Central memory CD4-positive, alpha-beta T cell (primary cell): ENCODE measurements around the gene USPL1.

Experiments
- DNase-seq: peaks from one replicate; pipeline ENCODE4 v3.0.0; 2022

Gene USPL1

DNA sequence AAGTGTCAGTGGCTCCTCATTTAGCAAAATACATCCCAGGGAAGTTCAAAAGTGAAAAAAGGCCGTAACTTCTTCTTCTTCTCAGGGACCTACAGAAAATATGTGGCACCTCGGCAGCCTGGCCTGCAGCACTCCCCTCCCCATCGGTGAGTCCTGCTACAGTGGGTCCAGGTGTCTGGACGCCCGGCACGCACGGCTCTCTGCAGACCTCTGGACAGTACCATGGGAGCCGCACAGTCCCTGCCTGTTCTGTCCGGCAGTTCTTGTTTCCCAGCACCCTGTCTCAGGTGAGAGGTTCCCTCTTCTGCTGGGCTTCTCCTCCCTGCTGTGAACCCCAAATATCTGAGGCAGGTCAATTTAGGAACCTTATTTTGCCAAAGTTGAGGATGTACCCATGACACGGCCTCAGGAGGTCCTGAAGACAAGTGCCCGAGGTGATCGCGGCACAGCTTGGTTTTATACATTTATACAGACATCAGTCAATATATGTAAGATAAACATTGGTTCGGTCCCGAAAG, 80.8 kb downstream of the USPL1 start:
- DNase-seq = no peak

DNA sequence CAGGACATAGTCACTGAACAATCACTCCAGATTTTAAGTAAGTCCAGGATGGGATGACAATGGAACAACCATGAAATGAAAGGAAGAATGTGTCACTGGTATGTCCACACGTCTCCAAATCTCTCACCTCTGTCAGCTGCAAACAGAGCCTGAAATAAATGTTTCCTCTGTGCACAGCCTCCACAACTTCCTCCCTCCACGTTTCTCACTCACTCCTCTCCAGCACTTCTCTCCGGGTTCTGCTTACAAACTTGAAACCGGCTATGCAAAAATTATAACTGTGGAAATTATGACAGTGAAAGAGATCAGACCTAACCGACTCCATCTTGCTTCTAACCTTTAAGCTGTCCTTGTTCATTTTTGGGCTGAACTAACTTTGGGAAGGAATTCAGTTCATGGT, 82.6 kb downstream of the USPL1 start:
- no peak for DNase-seq

DNA sequence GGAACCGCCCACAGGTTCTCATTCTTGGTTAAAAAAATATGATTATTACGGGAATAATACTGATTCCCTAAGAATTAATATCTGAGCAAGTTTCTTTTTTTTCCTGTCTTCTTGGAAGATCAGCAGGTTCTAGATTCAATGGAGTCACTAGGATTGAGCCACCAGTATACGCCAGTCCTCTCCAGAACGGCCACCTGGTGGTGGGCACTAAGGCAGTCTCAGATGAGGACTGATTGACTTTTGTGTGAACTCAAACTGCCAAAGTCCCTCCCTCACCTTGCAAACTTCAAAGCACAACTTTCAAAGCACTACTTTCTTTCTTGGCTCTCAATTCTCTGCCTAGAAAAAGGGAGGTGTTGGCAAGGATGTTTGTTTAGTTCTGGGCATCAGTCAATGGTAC, 84.3 kb downstream of the USPL1 start:
- no peak for DNase-seq

DNA sequence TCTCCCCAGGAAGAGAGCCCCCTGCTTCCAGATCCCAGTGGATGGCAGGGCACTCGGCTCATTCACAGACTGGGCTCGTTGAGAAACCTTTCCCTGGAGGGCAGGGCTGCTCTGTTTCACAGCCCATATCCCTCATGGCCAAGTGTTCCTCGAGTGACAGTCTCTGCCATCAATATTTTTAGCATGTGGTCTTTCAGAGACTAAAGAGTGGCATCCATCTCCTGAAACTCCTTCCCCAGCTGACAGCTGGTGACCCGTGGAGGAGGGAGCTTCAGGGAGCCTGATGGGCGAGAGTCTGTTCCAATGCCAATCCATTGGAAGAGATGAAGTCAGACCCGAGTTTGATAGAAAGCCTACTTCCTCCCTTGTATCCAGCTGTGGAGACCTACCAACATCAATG, 86.9 kb downstream of the USPL1 start:
- no peak for DNase-seq

DNA sequence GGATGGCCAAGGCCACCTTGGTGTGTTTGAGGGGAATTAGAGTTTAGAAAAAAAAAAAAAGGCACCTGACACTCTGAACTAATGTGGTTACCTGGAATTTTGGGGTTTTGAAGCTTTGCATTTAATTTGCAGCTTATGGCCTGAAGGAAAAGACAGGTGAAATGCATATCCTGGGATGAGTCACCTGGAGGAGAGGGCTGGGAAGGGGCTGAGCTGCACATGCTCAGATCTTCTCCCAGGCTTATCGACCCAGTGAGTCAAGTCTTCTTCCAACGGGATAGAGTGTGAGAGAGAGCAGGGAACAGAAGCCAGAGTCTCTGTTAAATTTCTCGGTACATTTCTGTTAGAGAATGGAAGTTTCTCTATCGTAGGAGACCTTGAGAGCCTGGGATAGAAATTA, 88.0 kb downstream of the USPL1 start:
- DNase-seq = no peak

DNA sequence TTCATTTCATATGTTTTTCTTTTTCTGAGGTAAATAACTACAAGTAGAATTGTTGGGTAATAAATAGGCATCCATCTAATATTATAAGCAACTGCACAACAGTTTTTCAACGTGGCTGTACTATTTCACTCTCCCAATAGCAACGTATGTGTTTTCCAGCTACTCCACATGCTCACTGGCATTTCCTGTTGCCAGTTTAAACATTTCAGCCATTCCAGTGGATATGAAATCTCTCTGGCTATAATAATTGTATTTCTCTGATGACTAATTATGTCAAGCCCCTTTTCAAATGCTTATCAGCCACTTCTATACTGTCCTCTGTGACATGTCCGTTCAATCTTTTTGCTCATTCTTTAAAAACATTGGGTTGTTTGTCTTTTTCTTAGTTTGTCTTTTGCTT, 90.8 kb downstream of the USPL1 start:
- no peak for DNase-seq
